SW 1271 (cell line): ENCODE data around the gene MVB12B.
"Not testable (repeated sequence)": the region's sequence is repeated elsewhere in the genome, so short reads cannot be mapped to it uniquely, and the experiment has no call there.

Experiments
- DNase-seq, 2 experiments: peaks; one replicate each; lab custom pipeline; 2025; lab: John Stamatoyannopoulos, UW

MVB12B gene

DNA sequence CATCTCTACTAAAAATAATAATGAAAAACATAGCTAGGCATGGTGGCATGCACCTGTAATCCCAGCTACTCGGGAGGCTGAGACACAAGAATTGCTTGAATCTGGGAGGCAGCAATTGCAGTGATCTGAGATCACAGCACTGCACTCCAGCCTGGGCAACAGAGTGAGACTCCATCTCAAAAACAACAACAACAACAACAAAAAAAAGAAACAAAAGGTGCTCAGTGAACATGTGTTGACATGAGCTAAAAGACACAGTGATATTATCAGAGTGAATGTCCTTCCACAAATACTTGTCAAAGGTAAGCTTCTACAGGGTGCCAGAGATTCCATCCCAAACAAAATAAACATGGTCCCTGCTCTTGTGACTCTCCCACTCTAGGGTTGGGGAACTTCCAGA is 211.9 kb downstream of the MVB12B start:
- no peak for DNase-seq

DNA sequence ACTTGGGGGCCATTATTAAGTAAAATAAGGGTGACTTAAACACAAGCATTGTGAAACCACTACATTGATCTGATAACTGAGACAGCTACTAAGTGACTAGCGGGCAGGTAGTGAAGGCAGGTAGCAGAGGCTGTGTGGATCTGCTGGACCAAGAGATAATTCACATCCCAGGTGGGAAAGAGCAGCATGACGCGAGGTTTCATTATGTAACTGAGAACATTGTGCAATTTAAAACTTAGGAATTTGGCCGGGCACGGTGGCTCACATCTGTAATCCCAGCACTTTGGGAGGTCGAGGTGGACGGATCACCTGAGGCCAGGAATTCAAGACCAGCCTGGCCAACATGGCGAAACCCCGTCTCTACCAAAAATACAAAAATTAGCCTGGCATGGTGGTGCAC is 213.8 kb downstream of the MVB12B start:
- DNase-seq: not testable (repeated sequence)

- no peak for DNase-seq
Measured at GRCh38 chr9:126543490-126543889, 216.9 kb downstream of the MVB12B start.

DNA sequence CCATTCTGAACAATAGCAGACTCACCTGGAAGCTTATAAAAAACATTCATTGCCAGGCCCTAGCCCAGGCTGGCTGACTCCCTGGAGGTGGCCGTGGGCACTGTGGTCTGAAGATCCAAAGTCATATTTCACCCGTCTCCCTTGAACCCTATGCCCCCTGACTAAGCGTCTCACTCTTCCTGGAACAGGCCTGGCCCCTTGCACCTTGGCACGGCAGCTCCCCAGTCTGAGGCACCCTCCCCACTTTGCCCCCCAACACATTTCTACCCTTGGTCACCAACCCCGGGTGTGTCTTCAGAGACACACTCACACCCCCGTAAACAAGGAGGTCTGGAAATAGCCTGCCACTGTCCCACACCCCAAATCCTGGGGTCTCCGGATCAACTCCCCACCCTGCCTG is 218.5 kb downstream of the MVB12B start:
- no peak for DNase-seq

- DNase-seq: no peak
Measured at GRCh38 chr9:126546036-126546435, 219.4 kb downstream of the MVB12B start.

- no peak for DNase-seq
Measured at GRCh38 chr9:126548312-126548711, 221.7 kb downstream of the MVB12B start.

DNA sequence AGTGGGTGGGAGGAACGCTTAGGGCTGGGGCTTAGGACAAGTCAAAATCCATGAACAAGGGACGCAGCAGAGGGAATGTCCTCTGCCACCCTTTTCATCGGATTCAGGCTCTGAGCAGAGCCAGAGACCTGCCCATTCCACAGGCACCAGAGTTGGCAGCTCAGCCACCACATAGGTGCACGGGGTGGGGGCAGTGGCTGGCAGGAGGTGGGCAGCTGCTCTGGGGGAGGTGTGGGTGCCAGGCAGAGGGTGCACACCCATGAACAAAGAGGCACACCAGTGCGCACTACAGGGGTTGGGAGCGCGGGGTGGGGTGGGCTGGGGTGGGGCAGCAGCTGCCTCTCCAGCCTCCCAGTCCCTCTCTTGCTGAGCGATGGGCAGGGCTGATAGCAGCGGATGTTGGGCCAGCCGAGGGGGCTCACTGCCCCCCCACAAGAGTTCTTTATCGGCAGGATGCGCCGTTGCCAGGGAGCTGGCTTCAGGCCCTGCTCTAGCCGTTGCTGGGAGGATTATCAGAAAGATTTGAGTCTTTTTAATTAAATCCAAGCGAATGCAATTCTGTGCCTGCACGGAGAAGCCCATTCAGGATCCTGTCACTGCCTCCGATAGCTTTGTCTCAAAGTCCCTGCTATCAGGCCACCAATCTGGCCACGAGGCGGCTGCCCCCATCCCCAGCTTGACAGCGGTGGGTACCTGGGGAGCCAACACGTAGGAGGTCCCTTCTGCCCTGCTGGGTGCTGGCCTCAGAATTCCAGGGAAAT is 222.8 kb downstream of the MVB12B start:
- DNase-seq: no peak

- DNase-seq: no peak
Measured at GRCh38 chr9:126550891-126551351, 224.3 kb downstream of the MVB12B start.

GRCh38 chr9:126551812-126552211 is 225.2 kb downstream of the MVB12B start:
- DNase-seq: no peak

GRCh38 chr9:126554292-126554691 is 227.7 kb downstream of the MVB12B start:
- no peak for DNase-seq

DNA sequence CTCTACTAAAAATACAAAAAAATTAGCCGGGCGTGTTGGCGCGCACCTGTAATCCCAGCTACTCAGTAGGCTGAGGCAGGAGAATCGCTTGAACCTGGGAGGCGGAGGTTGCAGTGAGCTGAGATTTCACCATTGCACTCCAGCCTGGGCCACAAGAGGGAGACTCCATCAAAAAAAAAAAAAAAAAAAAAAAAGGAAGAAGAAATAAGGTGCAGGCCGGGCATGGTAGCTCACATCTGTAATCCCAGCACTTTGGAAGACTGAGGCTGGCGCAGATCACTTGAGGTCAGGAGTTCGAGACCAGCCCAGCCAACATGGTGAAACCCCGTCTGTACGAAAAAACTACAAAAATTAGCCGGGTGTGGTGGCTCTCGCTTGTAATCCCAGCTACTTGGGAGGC is 228.8 kb downstream of the MVB12B start:
- DNase-seq: not testable (repeated sequence)
